MM.1S (cell line): Measurements from ENCODE around the gene ZNF331.

Experiments used
- DNase-seq: peaks from one replicate; pipeline ENCODE4 v3.0.0-alpha.2; 2015
- H2AFZ ChIP-seq: fragments of 300-600 bp; sonication (generic); 2 replicates; pipeline ENCODE4 v1.6.0; 2016; ENCODE audit warnings: antibody characterized with exemption, low read length
- H3F3A ChIP-seq: fragments of 300-600 bp; sonication (generic); 2 replicates; pipeline ENCODE4 v1.6.1; 2016; ENCODE audit warnings: mild to moderate bottlenecking, antibody characterized with exemption, low read length, moderate library complexity, mixed read lengths; ENCODE audit not compliant: insufficient read depth
- H3K27ac ChIP-seq: fragments of 300-600 bp; sonication (generic); 2 replicates; pipeline ENCODE4 v1.5.1; 2016; ENCODE audit warnings: mild to moderate bottlenecking, low read length
- H3K27me3 ChIP-seq: fragments of 300-600 bp; sonication (generic); replicated peaks from 2 replicates; pipeline ENCODE4 v1.6.0; 2016; ENCODE audit warnings: low read length; ENCODE audit not compliant: insufficient read depth
- H3K36me3 ChIP-seq: fragments of 300-600 bp; sonication (generic); replicated peaks from 2 replicates; pipeline ENCODE4 v1.6.1; 2016; ENCODE audit warnings: mild to moderate bottlenecking, low read length, mixed read lengths; ENCODE audit not compliant: insufficient read depth
- H3K4me1 ChIP-seq: fragments of 300-600 bp; sonication (generic); 2 replicates; pipeline ENCODE4 v1.6.1; 2016; ENCODE audit warnings: low read length, mixed read lengths
- H3K4me2 ChIP-seq: fragments of 300-600 bp; sonication (generic); 2 replicates; pipeline ENCODE4 v1.6.0; 2016; ENCODE audit warnings: low read depth, low read length
- H3K4me3 ChIP-seq: fragments of 300-600 bp; sonication (generic); 2 replicates; pipeline ENCODE4 v1.5.1; 2016; ENCODE audit warnings: low read length, mixed read lengths
- H3K79me2 ChIP-seq: fragments of 300-600 bp; sonication (generic); 2 replicates; pipeline ENCODE4 v1.6.1; 2016; ENCODE audit warnings: mixed run types, low read length, mixed read lengths
- H3K9ac ChIP-seq: fragments of 300-600 bp; sonication (generic); 2 replicates; pipeline ENCODE4 v1.6.1; 2016; ENCODE audit warnings: low read length, mixed read lengths
- H3K9me2 ChIP-seq: fragments of 300-600 bp; sonication (generic); replicated peaks from 2 replicates; pipeline ENCODE4 v1.6.1; 2016; ENCODE audit warnings: mild to moderate bottlenecking, low read length, mixed read lengths; ENCODE audit not compliant: insufficient read depth
- H3K9me3 ChIP-seq: fragments of 300-600 bp; sonication (generic); replicated peaks from 2 replicates; pipeline ENCODE4 v1.6.1; 2016; ENCODE audit warnings: mild to moderate bottlenecking, low read length, mixed read lengths; ENCODE audit not compliant: insufficient read depth
- H4K20me1 ChIP-seq: fragments of 300-600 bp; sonication (generic); 2 replicates; pipeline ENCODE4 v1.6.1; 2016; ENCODE audit warnings: mild to moderate bottlenecking, low read length, moderate library complexity, mixed read lengths; ENCODE audit not compliant: insufficient read depth
- EZH2 ChIP-seq: fragments of 300-600 bp; sonication (generic); optimal IDR thresholded peaks from 2 replicates; pipeline ENCODE3; 2017; ENCODE audit warnings: low read depth, mild to moderate bottlenecking, antibody characterized with exemption, low read length, mixed read lengths
- EZH2phosphoT487 ChIP-seq: fragments of 300-600 bp; sonication (generic); IDR thresholded peaks from 2 replicates; pipeline ENCODE4 v1.6.1; 2018; ENCODE audit warnings: antibody characterized with exemption, low read length
- TF ChIP-seq, protein P1 (sequence below): fragments of 300-600 bp; sonication (generic); IDR thresholded peaks from 2 replicates; pipeline ENCODE4 v1.5.1; 2016; ENCODE audit warnings: antibody characterized with exemption, low read length, mixed read lengths

ZNF331 gene

DNA sequence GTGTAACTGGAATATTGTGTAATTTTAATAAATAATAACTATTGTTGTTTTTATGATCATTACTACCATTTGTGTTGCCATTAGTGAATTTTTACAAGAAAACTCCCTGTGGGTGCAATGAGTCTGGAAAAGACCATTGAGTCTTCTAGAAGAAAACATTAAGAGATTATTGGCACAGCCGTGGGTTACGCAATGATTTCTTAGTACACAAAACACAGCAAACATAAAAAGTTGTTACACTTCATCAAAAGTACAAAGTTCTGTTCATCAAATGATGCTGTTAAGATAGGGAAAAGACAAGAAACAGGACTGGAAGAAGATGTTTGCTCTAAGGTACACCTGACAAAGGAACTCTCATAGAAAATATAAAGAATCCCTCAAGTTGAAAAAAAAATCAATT lies 41.6 kb downstream of the ZNF331 start:
- H3K9ac ChIP-seq: no peak overlapping the region
- H3K27ac ChIP-seq: no peak overlapping the region
- H3K9me2 ChIP-seq: no peaks in the 10 kb centered on the region
- H3K4me3 ChIP-seq: no peak overlapping the region
- H3K4me1 ChIP-seq: no peaks in the 10 kb centered on the region
- no peaks in the 10 kb centered on the region for H3K27me3 ChIP-seq
- no peak overlapping the region for H2AFZ ChIP-seq
- no peaks in the 10 kb centered on the region for H3K36me3 ChIP-seq
- no peak for DNase-seq
- no peaks in the 10 kb centered on the region for H3F3A ChIP-seq
- H4K20me1 ChIP-seq: no peaks in the 10 kb centered on the region
- no peaks in the 10 kb centered on the region for H3K79me2 ChIP-seq
- no peaks in the 10 kb centered on the region for H3K9me3 ChIP-seq
- no peak overlapping the region for H3K4me2 ChIP-seq
- TF ChIP-seq EZH2phosphoT487: no peak
- no peak for TF ChIP-seq EZH2
- TF ChIP-seq, protein P1, sequence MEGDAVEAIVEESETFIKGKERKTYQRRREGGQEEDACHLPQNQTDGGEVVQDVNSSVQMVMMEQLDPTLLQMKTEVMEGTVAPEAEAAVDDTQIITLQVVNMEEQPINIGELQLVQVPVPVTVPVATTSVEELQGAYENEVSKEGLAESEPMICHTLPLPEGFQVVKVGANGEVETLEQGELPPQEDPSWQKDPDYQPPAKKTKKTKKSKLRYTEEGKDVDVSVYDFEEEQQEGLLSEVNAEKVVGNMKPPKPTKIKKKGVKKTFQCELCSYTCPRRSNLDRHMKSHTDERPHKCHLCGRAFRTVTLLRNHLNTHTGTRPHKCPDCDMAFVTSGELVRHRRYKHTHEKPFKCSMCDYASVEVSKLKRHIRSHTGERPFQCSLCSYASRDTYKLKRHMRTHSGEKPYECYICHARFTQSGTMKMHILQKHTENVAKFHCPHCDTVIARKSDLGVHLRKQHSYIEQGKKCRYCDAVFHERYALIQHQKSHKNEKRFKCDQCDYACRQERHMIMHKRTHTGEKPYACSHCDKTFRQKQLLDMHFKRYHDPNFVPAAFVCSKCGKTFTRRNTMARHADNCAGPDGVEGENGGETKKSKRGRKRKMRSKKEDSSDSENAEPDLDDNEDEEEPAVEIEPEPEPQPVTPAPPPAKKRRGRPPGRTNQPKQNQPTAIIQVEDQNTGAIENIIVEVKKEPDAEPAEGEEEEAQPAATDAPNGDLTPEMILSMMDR: no peak

DNA sequence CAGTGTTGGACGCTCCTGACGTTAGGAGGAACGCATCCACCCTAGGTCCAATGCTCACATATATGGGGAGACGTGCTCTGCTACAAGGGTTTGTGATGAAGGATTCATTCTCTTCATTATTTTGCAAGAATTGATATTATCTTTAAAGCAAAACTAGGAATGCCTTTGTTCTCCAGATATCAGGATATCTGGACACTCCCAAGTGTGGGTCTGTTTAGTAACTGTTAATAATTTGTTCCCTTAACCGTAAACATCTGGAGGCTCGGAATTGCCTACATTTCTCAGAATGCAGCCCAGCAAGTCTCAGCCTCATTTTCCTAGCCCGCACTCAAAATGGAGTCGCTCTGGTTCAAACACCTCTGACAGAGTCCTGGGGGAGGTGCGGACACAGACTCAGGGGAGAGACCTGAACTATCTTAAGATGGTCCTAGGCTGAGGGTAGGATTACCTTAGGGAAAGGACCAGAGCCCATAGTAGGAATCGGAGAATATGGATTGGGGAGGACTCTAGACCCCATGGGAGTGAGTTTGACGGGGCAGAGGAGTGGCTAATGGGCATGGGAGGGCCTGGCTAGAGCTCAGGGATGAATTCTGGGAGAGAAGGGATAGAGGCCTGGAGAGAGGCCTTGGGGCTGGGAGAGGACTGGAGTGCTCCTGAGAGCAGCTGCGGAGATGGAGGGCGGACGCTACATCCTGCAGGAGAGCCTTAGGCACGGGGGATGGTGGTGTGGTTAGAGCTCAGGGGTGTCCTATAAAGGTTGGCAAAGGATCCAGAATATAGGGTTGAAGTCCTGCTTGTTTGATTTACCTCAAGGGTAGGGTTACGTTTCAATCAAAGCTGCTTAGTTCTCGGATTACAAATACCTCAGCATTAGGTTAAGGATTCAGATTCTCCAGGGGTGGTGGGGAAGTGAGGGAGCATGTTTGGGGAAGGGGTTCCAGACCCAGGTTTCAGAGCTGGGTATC lies 43.2 kb downstream of the ZNF331 start:
- Histone ChIP-seq H3K27me3 (no peaks in the 10 kb centered on the region), H3F3A (no peaks in the 10 kb centered on the region), H2AFZ (no peak overlapping the region), H3K4me3 (no peak overlapping the region), H3K27ac (no peak overlapping the region), H3K36me3 (no peaks in the 10 kb centered on the region), H3K9me3 (no peaks in the 10 kb centered on the region), H3K4me2 (no peak overlapping the region), H3K9ac (no peak overlapping the region), H3K4me1 (no peaks in the 10 kb centered on the region), H3K9me2 (no peaks in the 10 kb centered on the region), H4K20me1 (no peaks in the 10 kb centered on the region), H3K79me2 (no peaks in the 10 kb centered on the region)
- no peak for TF ChIP-seq EZH2phosphoT487
- TF ChIP-seq, protein P1: no peak
- no peak for TF ChIP-seq EZH2
- DNase-seq: no peak

DNA sequence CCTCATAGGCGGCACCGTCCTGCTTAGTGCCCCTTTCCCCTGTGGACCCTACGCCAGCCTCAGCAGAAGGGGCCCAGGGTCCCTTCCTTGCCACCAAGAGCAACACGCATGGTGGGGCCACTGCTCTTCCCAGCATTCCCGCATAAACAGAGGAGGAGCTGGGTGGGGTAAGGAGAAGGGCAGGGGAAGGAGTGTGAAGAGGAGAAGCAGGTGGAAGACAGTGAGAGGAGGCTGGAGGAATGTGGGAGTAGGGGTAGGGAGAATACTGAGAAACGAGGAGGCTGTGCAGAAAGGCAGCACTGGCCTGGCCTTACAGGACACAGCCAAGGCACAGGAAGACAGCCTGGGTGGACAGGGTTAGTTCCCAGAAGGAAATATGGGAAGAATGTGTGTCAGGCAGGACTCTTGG lies 43.9 kb downstream of the ZNF331 start:
- Histone ChIP-seq H3K9me2 (no peaks in the 10 kb centered on the region), H2AFZ (no peak overlapping the region), H3K4me3 (no peak overlapping the region), H3K9me3 (no peaks in the 10 kb centered on the region), H3K27me3 (no peaks in the 10 kb centered on the region), H3K9ac (no peak overlapping the region), H3K4me1 (no peaks in the 10 kb centered on the region), H3K4me2 (no peak overlapping the region), H4K20me1 (no peaks in the 10 kb centered on the region), H3K79me2 (no peaks in the 10 kb centered on the region), H3K36me3 (no peaks in the 10 kb centered on the region), H3F3A (no peaks in the 10 kb centered on the region), H3K27ac (no peak overlapping the region)
- no peak for DNase-seq
- TF ChIP-seq EZH2 (no peak), EZH2phosphoT487 (no peak)
- TF ChIP-seq, protein P1: no peak
